HEK293 (cell line): ENCODE data around the gene MED4.

ENCODE experiments used
- CTCF ChIA-PET: fragments of 350-600 bp; formaldehyde crosslinking; extraction: SDS; loops from one replicate; lab custom pipeline; 2021; ENCODE audit warnings: antibody characterized with exemption; lab: Yijun Ruan, JAX
- POLR2A ChIA-PET: fragments of 300-600 bp; formaldehyde crosslinking; extraction: SDS; loops from one replicate; lab custom pipeline; 2020; ENCODE audit warnings: antibody characterized with exemption, inconsistent platforms; lab: Yijun Ruan, JAX
- H3K27ac ChIP-seq: fragments of 200-500 bp; sonication (Bioruptor generic); 2 replicates; pipeline ENCODE4 v1.5.1; 2014; ENCODE audit warnings: low read depth, low read length, control low read depth, inconsistent platforms; ENCODE audit errors: extremely low read depth
- H3K36me3 ChIP-seq, 2 experiments: fragments of 200-500 bp in 1 of 2; sonication (Bioruptor generic) in 1 of 2; 1 replicate in 1 of 2; 2 replicates in 1 of 2; pipeline ENCODE4 v1.5.1; 2014 to 2017; ENCODE audit warnings: inconsistent platforms in 2 of 2, low read length in 2 of 2; ENCODE audit not compliant: control insufficient read depth in 2 of 2, insufficient read depth in 1 of 2
- H3K4me1 ChIP-seq: fragments of 200-500 bp; sonication (Bioruptor generic); 2 replicates; pipeline ENCODE4 v1.5.1; 2014; ENCODE audit warnings: mild to moderate bottlenecking, low read length, inconsistent platforms; ENCODE audit not compliant: control insufficient read depth, insufficient read depth
- H3K4me3 ChIP-seq: 2 replicates; pipeline ENCODE4 v1.5.1; 2011; ENCODE audit warnings: low read depth, mild to moderate bottlenecking, control low read depth, low read length, moderate library complexity
- H3K9me3 ChIP-seq: fragments of 200-500 bp; sonication (Bioruptor generic); 2 replicates; pipeline ENCODE4 v1.5.1; 2014; ENCODE audit warnings: low read depth, low read length, inconsistent platforms; ENCODE audit not compliant: control insufficient read depth, insufficient read depth
- AEBP2 ChIP-seq: fragments of 450-650 bp; formaldehyde crosslinking; IDR thresholded peaks from 2 replicates; pipeline ENCODE4 v1.5.1; 2016; ENCODE audit warnings: missing biosample characterization, missing genetic modification characterization, borderline replicate concordance
- HOXA7 ChIP-seq: sonication (generic); formaldehyde crosslinking; IDR thresholded peaks from 2 replicates; pipeline ENCODE4 v1.8.1; 2022; ENCODE audit warnings: missing genetic modification reagents, borderline replicate concordance
- INSM2 ChIP-seq: fragments of 450-650 bp; formaldehyde crosslinking; IDR thresholded peaks from 2 replicates; pipeline ENCODE4 v1.5.1; 2016; ENCODE audit warnings: missing biosample characterization, missing genetic modification characterization
- KLF1 ChIP-seq: fragments of 450-650 bp; formaldehyde crosslinking; IDR thresholded peaks from 2 replicates; pipeline ENCODE4 v1.5.1; 2016; ENCODE audit warnings: missing biosample characterization, missing genetic modification characterization
- KLF16 ChIP-seq: fragments of 450-650 bp; formaldehyde crosslinking; IDR thresholded peaks from 2 replicates; pipeline ENCODE4 v1.5.1; 2017; ENCODE audit warnings: missing biosample characterization, missing genetic modification characterization
- REST ChIP-seq: fragments of 450-650 bp; formaldehyde crosslinking; IDR thresholded peaks from 2 replicates; pipeline ENCODE4 v1.5.1; 2016; ENCODE audit warnings: missing biosample characterization, missing genetic modification characterization
- SP2 ChIP-seq: fragments of 450-650 bp; formaldehyde crosslinking; IDR thresholded peaks from 2 replicates; pipeline ENCODE4 v1.5.1; 2016; ENCODE audit warnings: missing biosample characterization, missing genetic modification characterization
- TRIM28 ChIP-seq: IDR thresholded peaks from 2 replicates; pipeline ENCODE4 v1.6.1; 2011; ENCODE audit warnings: low read length, control low read depth, borderline replicate concordance
- ZBTB10 ChIP-seq: fragments of 450-650 bp; formaldehyde crosslinking; IDR thresholded peaks from 2 replicates; pipeline ENCODE4 v1.5.1; 2016; ENCODE audit warnings: missing biosample characterization, missing genetic modification characterization
- ZNF202 ChIP-seq: fragments of 450-650 bp; formaldehyde crosslinking; IDR thresholded peaks from 2 replicates; pipeline ENCODE4 v1.5.1; 2016; ENCODE audit warnings: missing biosample characterization, missing genetic modification characterization, borderline replicate concordance
- ZNF239 ChIP-seq: fragments of 450-650 bp; formaldehyde crosslinking; IDR thresholded peaks from 2 replicates; pipeline ENCODE4 v1.5.1; 2016; ENCODE audit warnings: missing biosample characterization, missing genetic modification characterization
- ZNF366 ChIP-seq: fragments of 450-650 bp; formaldehyde crosslinking; conservative IDR thresholded peaks from 2 replicates; pipeline ENCODE4 v1.5.1; 2016; ENCODE audit warnings: missing biosample characterization, missing genetic modification characterization
- ZNF37A ChIP-seq: fragments of 450-650 bp; IDR thresholded peaks from 2 replicates; pipeline ENCODE4 v1.5.1; 2018; ENCODE audit warnings: missing biosample characterization, missing genetic modification characterization
- ZNF391 ChIP-seq: fragments of 450-650 bp; formaldehyde crosslinking; IDR thresholded peaks from 2 replicates; pipeline ENCODE4 v1.5.1; 2016; ENCODE audit warnings: low read depth, missing biosample characterization, missing genetic modification characterization, borderline replicate concordance
- ZNF449 ChIP-seq: fragments of 450-650 bp; formaldehyde crosslinking; IDR thresholded peaks from 2 replicates; pipeline ENCODE4 v1.5.1; 2017; ENCODE audit warnings: missing biosample characterization, mild to moderate bottlenecking, missing genetic modification characterization, moderate library complexity
- ZNF654 ChIP-seq: fragments of 450-650 bp; formaldehyde crosslinking; IDR thresholded peaks from 2 replicates; pipeline ENCODE4 v1.5.1; 2016; ENCODE audit warnings: low read depth, missing biosample characterization, missing genetic modification characterization
- ZNF707 ChIP-seq: fragments of 450-650 bp; formaldehyde crosslinking; IDR thresholded peaks from 2 replicates; pipeline ENCODE4 v1.5.1; 2016; ENCODE audit warnings: missing biosample characterization, missing genetic modification characterization
- ZNF768 ChIP-seq: fragments of 450-650 bp; formaldehyde crosslinking; IDR thresholded peaks from 2 replicates; pipeline ENCODE4 v1.5.1; 2018; ENCODE audit warnings: missing biosample characterization, mild to moderate bottlenecking, missing genetic modification characterization
- ZNF791 ChIP-seq: fragments of 450-650 bp; formaldehyde crosslinking; IDR thresholded peaks from 2 replicates; pipeline ENCODE4 v1.5.1; 2016; ENCODE audit warnings: missing biosample characterization, missing genetic modification characterization
- ZSCAN16 ChIP-seq: fragments of 450-650 bp; formaldehyde crosslinking; IDR thresholded peaks from 2 replicates; pipeline ENCODE4 v1.5.1; 2016; ENCODE audit warnings: missing biosample characterization, missing genetic modification characterization

MED4 gene

GRCh38 chr13:48029859-48030258 lies 65.0 kb downstream of the MED4 start:
- Histone ChIP-seq H3K9me3 (no peaks in the 10 kb centered on the region), H3K4me1 (no peaks in the 10 kb centered on the region), H3K4me3 (no peak overlapping the region), H3K27ac (no peak overlapping the region), H3K36me3 (no peaks in the 10 kb centered on the region)
- TF ChIP-seq ZNF366 (tag by site-specific recombination) (no peak), ZNF791 (tag by site-specific recombination) (no peak), ZNF37A (tag by site-specific recombination) (no peak), REST (tag by site-specific recombination) (no peak)
- POLR2A ChIA-PET = no interaction called here
- CTCF ChIA-PET = interaction anchor here (0.6 kb wide), 1 partner anchor 739 kb away, joined by 3 read pairs; no protein-coding TSS in a partner anchor

GRCh38 chr13:48028066-48028465 lies 66.8 kb downstream of the MED4 start:
- TF ChIP-seq ZNF391 (tag by site-specific recombination) = no peak
- no peak for TF ChIP-seq ZNF202 (tag by site-specific recombination)
- no peak for TF ChIP-seq AEBP2 (tag by site-specific recombination)
- no peak for TF ChIP-seq KLF1 (tag by site-specific recombination)
- no peak for TF ChIP-seq TRIM28
- no peak for TF ChIP-seq ZNF449
- TF ChIP-seq ZSCAN16 = no peak
- no peak for TF ChIP-seq KLF16 (tag by site-specific recombination)
- no peak for TF ChIP-seq ZBTB10 (tag by site-specific recombination)
- no peak for TF ChIP-seq ZNF654 (tag by site-specific recombination)
- TF ChIP-seq ZNF239 (tag by site-specific recombination) = no peak
- TF ChIP-seq HOXA7 (CRISPR knock-in tag) = no peak
- TF ChIP-seq ZNF768 = no peak
- no peak for TF ChIP-seq INSM2 (tag by site-specific recombination)
- no peak for TF ChIP-seq SP2 (tag by site-specific recombination)
- TF ChIP-seq ZNF707 (tag by site-specific recombination) = no peak
- H3K27ac ChIP-seq = no peak overlapping the region
- ChIA-PET CTCF (interaction anchor here (0.6 kb wide), 1 partner anchor 10 kb away, joined by 3 read pairs; no protein-coding TSS in a partner anchor), POLR2A (interaction anchor here (1.0 kb wide), 1 partner anchor 10 kb away, joined by 5 read pairs; the partner anchor contains the start of gene NUDT15)
- H3K4me3 ChIP-seq = no peak overlapping the region
- no peaks in the 10 kb centered on the region for H3K9me3 ChIP-seq
- no peaks in the 10 kb centered on the region for H3K4me1 ChIP-seq
- H3K36me3 ChIP-seq = no peaks in the 10 kb centered on the region
